ENCODE results near the gene SORCS2. TPM values are rescaled to one million over a fixed set of nuclear protein-coding genes. Genes with fewer than 3 reads are reported as not detected.

The SORCS2 gene
- total RNA-seq, 1 donor from 2014 or later: under 0.01 TPM

DNA sequence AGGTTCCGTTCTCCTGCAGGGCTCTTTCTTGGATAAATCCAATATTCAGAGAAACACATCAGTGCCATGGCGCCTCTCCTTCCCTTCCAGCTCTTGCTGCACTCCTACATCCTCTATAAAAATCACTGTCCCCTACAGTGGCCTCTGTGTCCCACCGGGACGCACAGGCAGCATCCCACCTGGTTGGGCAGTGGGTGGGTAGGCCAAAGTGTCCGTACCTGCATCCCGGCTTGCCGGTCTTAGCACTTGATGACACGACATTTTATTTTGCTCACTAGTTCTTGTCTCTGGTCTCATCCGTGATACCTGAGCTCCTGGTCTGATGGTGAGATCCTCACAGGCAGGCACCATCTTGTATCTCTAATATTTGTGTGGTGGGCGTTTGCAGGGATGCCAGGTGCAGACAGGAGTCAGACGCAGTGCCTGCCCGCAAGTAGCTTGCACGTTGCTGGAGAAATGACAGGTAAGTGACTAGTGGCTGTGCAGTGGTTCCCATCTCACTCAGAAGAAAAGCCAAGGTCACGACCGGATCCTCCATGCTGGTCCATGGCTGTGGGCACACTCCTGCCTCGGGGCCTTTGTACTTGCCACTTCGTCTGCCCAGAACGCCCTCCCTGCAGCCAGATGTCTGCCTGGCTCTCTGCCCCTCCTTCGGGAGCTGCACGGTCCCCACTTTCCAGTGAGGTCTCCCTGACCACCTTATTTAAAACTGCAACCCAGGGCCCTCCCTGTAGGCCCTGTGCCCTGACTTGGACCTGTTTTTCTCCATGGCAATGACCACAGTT is 109.7 kb downstream of the SORCS2 start:
- DNase-seq (ENCODE audit: low read depth in 2 of 2): no peak

GRCh38 chr4:7302781-7303404 is 110.6 kb downstream of the SORCS2 start:
- DNase-seq (ENCODE audit: low read depth in 2 of 2): no peak

DNA sequence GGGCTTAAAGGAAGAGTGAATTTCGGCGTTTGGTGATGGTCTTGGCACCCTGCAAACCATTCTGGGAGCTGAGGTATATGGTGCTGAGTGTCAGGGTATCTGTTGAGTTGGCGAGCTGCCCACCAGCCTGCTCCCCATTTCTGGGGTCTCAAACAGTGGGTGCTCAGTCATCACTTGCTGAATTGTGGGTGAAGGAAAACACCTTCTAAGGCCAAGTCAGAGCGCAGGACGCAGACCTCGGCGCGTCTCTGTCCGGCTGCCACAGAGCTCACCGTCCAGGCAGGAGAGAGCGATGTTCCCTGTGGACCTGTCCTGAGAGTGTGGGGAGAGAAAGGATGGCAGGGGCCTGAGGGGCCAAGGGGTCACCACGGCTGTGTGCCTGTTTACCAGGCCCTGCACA is 111.2 kb downstream of the SORCS2 start:
- no peak for DNase-seq (ENCODE audit: low read depth in 2 of 2)

DNA sequence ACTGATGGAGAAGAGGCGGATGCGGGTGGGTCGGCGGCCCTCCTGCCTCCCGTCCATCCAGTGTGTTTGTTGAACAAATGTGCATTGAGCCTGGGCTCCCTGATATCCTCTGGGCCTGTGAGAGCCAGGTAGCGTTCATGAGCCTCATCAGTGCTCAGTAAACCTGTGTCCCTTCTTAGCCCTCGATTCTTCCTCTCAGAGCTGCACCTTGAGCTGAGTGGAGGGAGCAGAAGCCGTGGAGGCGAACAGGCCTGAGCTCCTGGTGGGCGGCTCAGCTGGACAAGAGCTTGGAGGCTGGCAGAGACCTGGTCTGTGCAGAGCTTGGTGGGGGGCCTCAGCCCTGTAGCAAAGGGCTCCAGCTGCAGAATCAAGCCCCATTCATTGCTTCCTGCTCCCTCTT is 112.1 kb downstream of the SORCS2 start:
- DNase-seq (ENCODE audit: low read depth in 2 of 2): no peak

DNA sequence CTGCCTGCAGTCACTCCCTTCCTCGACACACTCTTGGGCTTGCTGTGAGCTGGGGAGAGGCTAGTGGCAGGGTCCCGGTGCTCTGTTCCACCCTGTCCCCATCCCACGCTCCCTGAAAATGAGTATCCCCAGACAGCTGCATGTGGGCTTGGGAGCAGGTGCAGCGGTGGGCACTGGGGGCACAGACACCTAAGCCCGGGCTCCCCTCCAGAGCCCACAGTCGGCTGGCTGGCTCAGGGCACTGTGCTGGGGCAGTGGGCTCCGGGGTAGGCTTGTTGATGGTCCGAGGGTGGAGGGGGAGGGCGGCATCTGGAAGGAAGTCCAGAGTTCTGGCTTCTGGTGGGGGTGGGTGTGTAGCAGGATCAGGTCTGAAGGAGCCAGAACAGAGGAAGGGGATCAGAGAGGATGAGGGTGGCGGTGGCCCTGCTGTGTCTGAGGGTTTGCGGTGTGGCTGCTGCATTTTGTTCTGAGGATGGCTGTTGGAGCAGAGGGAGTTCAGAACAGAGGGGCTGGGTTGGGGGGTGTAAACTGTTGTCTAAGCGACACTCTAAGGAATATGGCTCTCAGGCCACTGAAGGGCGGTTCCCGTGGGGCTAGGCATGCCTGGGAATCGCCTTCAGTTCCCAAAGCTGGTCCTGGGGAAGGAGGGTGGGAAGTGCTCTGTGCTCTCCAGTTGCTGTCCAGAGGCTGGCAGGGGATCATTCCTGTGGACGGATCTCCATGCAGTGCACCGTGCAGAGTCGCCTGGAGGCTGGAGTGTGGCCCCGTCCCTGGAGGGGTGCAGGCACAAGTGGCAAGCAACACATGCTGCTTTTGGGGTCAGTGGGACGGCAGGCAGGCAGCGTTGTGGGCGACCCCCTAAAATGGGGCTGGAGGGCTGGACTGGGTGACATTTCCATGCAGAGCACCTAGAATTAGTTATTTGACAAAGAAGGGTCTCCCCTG is 114.0 kb downstream of the SORCS2 start:
- no peak for DNase-seq (ENCODE audit: low read depth in 2 of 2)

- DNase-seq (ENCODE audit: low read depth in 2 of 2): no peak
Observed at GRCh38 chr4:7306986-7307385, 114.6 kb downstream of the SORCS2 start.

DNA sequence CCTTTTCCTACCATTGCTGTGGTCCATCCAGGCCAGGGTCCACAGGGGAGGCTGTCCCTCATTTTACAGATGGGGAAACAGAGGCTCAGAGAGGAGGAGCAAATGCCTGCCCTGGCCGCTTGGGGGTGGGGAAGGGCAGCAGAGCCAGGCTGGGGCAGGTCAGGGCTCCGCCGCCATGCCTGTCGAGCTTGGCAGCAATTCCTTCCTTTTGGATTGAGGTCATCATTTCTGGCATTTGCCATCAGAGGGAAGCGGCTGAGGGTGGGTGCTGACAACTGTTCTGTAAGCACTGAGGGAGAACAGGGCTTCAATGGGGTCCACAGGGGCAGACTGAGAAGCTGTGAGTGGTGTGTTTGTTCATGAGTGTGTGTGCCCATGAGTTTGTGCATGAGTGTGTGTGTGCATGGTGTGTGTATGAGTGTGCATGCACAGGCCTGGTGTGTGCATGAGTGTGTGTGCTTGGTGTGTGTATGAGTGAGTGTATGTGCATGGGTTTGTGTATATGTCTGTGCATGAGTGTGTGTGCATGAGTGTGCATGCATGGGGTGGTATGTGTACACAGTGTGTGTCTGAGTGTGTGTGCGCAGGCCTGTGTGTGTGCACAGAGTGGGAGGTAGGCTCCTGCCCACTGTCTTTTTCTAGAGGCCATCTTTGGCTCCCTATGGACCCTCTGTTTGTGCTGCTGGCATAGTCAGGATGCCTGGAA is 115.2 kb downstream of the SORCS2 start:
- no peak for DNase-seq (ENCODE audit: low read depth in 2 of 2)

DNA sequence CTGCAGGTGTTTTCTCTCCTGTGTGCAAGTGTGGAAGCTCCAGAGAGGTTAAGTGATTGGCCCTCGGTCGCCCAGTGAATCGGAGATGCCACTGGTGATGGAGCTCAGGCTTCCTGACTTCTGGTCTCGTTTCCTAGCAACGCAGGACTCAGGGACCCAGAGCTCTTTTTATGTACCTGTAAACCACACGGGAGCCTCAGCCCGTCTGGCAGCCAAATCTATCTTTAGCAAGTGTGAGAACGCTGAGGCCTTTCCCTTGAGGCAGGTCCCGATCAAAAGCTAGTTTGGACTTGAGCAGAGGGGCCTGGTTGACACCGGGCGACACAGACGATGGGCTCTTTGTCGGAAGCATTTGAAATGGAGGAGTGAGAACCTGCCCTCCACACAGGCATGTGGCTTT is 116.8 kb downstream of the SORCS2 start:
- no peak for DNase-seq (ENCODE audit: low read depth in 2 of 2)

DNA sequence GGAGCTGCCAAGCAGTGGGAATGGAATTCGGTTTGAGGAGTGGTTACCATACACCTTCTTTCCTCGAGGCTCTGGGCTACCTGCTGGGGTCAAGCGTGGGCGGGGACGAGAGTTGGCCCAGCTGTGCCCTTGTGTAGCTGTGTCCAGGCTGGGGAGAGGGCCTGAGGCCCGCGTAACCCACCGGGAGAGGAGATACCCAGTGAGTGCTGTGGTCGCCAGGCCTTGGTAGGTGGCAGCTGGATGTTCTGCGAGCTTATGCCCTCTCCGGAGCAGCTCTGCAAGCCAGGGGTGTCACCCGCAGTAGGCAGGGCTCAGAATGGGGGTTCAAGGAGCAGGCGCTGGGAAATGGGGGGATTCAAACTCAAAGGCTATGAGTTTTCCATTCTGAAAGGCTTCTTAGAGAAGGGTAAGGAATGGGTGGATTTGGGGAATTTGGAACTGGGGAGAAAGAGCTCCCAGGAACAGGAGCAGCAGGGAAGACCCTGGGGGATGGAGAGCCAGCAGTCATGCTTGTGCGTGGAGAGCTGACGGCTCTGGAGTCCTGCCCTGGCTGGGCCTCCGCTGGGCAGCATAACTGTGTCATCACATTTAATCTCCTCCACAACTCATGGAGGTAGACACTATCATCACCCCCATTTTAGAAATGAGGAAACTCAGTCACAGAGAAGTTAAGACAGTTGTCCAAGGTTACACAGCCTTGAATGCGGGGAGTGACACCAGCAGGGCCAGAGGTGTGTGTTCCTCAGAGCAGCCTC is 117.5 kb downstream of the SORCS2 start:
- no peak for DNase-seq (ENCODE audit: low read depth in 2 of 2)

DNA sequence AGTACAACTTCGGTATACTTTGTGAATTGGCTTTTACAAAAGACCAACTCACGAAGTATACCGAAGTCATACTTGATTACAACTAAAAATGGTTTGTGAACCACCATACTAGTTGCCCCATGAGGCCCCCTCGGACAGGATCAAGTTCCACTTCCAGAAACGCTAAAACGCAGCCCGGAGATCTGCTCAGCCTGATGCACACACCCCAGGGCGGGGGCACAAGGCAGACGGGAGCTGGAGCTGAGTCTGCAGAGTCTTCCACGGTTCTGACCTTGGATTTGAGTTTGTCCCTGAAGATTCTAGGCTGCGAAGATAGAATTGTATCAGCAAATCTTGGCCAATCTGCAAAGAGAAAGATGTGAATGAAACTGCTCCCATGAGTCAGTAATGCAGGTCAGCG is 118.1 kb downstream of the SORCS2 start:
- no peak for DNase-seq (ENCODE audit: low read depth in 2 of 2)

- no peak for DNase-seq (ENCODE audit: low read depth in 2 of 2)
Observed at GRCh38 chr4:7311205-7311604, 118.9 kb downstream of the SORCS2 start.

DNA sequence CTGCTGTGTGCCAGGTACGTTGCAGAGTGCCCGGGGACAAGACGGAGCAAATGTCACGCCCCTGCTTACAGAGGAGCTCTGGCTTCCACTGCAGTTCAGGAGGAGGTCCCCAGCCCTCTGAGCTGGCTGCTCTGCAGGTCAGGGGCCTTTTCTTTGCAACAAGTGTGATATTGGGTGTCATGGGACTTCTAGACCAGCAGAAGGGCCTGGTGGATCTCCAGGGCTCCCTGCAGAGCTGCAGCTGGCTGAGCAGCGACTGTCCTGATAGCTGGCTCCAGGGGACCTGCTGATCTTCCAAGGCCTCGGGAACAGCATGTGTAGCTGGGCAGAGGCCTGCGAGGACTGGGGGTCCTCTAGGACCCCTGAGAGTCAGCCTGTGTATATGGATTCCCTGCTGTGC is 120.4 kb downstream of the SORCS2 start:
- DNase-seq (ENCODE audit: low read depth in 2 of 2): no peak

- no peak for DNase-seq (ENCODE audit: low read depth in 2 of 2)
Observed at GRCh38 chr4:7313347-7313811, 121.0 kb downstream of the SORCS2 start.

DNA sequence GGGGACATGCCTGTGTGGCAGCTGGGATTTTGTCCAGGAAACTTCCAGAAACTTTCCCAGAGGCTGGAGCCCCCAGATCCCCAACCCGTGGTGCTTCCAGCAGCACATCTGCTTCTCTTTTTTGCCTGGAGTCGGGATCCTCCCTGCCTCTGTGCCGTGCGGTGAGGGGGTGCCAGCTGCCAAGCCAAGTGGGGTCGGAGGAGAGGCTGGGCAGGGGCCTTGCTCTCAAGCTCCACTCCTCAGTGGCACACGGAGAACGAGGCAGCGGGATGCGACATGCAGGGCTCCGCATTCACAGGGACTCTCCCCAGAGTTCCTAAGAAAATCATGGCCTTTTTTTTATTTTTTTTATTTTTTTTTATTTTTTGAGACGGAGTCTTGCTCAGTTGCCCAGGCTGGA is 121.7 kb downstream of the SORCS2 start:
- no peak for DNase-seq (ENCODE audit: low read depth in 2 of 2)

DNA sequence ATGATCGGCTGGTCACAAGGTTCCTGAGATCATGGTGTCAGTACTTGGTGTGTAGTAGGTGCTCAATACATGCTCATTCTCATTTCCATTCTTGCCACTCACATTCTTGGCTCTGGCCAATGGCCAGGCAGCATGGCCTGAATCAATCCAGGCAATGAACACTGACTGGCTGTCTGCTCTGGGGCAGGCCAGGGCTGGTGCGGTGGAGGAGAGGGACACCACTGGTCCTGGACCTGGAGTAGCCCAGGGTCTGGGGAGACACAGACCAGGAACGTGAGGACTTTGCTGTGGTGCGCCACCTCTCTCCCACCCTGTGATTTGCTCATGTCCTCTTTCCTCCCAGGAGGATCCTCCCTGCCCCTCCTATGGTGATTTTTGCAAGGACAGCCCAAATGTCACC is 122.9 kb downstream of the SORCS2 start:
- DNase-seq (ENCODE audit: low read depth in 2 of 2): no peak

DNA sequence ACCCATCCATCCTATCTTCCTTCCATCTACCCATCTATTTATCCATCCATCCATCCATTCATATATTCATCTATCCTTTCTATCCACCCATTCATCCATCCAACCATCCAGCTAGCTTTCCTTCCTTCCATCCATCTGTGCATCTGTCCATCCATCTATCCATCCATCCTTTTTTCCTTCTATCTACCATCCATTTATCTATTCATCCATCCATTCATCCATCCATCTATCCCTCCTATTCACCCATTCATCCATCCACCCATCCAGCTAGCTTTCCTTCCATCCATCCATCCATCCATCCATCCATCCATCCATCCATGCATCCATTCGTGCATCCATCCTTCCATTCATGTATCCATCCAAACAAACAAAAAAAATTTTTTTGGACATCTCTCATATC is 123.6 kb downstream of the SORCS2 start:
- DNase-seq (ENCODE audit: low read depth in 2 of 2): no peak

- DNase-seq (ENCODE audit: low read depth in 2 of 2): no peak
Observed at GRCh38 chr4:7319024-7319423, 126.7 kb downstream of the SORCS2 start.

DNA sequence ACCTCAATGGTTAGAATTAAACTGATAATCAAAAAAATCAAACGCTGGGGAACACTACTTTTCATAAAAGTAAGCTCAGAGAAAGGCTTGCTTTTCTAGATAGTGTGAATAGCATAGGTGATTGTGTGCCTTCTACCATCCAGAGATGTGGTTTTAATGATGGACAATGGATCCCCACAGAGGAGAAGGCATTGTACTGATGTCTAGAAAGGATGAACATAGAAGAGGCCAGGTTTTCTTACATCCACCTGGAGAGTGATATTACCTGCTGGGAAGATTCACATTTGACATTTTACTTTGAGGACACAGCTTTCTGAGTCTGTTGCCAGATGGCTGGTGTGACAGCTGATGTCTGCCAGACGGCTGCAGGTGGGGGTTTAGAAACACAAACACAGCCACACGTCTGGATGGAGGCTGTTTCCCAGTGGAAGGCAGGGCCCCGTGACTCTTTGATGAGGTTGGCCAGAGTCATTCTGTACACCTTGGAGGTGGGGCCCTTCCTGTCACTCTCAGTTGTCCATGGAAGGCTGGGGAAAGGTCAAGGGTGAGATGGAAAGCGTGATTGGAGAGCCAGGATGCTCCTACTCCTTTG is 128.0 kb downstream of the SORCS2 start:
- no peak for DNase-seq (ENCODE audit: low read depth in 2 of 2)

DNA sequence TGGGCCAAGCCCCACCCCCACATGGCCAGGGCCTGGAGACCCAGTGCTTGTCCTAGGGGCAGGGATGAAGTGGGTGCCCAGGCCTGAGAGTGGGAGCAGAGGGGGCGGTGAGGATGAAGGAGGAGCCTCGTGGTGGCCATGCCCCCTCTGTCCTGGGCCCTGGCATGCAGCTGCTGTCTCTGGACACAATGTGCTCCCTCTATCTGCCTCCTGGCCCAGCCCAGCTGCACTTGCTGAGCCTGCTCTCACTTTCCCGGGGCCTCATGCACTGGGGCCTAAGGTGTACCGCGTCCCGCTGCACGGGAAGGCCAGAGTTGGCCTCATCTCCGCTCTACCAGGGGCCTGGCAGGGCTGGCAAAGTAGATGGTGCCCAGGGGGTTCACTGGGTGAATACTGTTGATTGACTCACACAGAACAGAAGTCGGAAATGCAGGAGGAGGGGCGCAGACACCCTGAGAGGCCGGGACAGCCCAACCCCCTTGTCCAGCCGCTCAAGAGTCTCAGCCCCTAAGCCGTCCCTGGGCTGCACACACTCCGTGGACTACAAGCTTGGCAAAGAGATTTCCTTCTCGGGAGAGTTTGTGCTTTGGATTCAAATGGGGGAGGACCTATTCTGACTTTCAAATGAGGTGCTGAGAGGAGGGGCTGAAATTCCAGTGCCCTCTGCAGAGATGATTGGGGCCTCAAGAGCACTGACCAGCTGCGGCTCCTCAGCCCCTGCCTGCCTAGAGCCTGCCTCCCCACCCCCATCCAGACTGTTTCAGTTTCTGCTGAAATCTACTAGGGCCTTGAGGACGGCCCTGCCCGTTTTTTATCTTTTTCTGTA is 130.0 kb downstream of the SORCS2 start:
- no peak for DNase-seq (ENCODE audit: low read depth in 2 of 2)

Measured in dermis microvascular lymphatic vessel endothelial cell (primary cell).